GM20000 (cell line): ENCODE measurements around the gene KRTAP4-2.
"Not testable (repeated sequence)": the region's sequence is repeated elsewhere in the genome, so short reads cannot be mapped to it uniquely, and the experiment has no call there.

ENCODE experiments used
- DNase-seq: peaks from one replicate; pipeline ENCODE4 v3.0.0; 2012; ENCODE audit warnings: low spot score
- CTCF ChIP-seq: IDR thresholded peaks from 2 replicates; pipeline ENCODE4 v1.5.1; 2012; ENCODE audit warnings: mild to moderate bottlenecking, control low read depth; ENCODE audit errors: extremely low read depth, missing control alignments

The KRTAP4-2 gene

GRCh38 chr17:41199421-41200078 lies 21.5 kb upstream of the KRTAP4-2 start:
- no peak for DNase-seq
- TF ChIP-seq CTCF: no peak

GRCh38 chr17:41196068-41196467 lies 18.0 kb upstream of the KRTAP4-2 start:
- DNase-seq: peak; percentile 12
- no peak for TF ChIP-seq CTCF

- TF ChIP-seq CTCF: no peak
- DNase-seq: no peak
These were observed 12.3 kb upstream of the KRTAP4-2 start for GRCh38 chr17:41190328-41190727.

- not testable (repeated sequence) for DNase-seq
These were observed 11.9 kb upstream of the KRTAP4-2 start, which contains the start of gene KRTAP9-1 for GRCh38 chr17:41189837-41190318. KRTAP9-1 (plus strand) TSS chr17:41189887; CDS start chr17:41189887, 0 bp downstream.

GRCh38 chr17:41186872-41187271 lies 8.9 kb upstream of the KRTAP4-2 start:
- DNase-seq: no peak
- TF ChIP-seq CTCF: no peak

GRCh38 chr17:41185001-41185400 lies 7.0 kb upstream of the KRTAP4-2 start:
- DNase-seq: no peak
- no peak for TF ChIP-seq CTCF

GRCh38 chr17:41184480-41184961 lies 6.5 kb upstream of the KRTAP4-2 start, which contains the start of gene KRTAP4-1:
KRTAP4-1 (minus strand) TSS chr17:41184911; CDS start chr17:41184854, 57 bp downstream.
- DNase-seq: no peak
- no peak for TF ChIP-seq CTCF
